ENCODE measurements around the gene ACTL9.

DNA sequence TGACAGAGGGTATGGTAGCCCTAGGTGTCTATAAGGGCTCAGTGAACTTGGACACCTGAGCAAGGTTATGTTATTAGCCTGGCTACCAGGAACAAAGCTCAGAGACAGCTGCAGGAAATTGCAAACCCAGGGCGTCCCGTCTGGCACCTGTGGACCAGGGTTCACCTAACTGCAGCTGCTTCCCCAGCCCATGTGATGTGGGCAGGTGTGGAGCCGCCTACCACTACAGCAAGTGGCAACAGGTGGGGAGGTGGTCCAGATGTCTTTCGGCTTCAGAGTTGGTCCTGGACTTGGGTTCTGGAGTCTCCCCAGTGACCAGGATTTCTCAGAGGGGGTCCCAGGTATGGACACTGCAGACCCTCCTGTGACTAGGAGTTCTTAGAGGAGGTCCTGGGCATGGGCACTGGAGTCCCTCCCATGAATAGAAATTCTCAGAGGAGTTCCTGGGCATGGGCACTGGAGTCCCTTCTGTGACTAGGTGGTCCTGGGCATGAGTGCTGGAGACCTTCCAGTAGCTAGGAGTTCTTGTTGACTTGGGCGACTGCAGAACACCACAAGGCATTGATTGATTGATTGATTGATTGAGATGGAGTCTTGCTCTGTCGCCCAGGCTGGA, 25.2 kb downstream of the ACTL9 start:
- TF ChIP-seq, protein P1, sequence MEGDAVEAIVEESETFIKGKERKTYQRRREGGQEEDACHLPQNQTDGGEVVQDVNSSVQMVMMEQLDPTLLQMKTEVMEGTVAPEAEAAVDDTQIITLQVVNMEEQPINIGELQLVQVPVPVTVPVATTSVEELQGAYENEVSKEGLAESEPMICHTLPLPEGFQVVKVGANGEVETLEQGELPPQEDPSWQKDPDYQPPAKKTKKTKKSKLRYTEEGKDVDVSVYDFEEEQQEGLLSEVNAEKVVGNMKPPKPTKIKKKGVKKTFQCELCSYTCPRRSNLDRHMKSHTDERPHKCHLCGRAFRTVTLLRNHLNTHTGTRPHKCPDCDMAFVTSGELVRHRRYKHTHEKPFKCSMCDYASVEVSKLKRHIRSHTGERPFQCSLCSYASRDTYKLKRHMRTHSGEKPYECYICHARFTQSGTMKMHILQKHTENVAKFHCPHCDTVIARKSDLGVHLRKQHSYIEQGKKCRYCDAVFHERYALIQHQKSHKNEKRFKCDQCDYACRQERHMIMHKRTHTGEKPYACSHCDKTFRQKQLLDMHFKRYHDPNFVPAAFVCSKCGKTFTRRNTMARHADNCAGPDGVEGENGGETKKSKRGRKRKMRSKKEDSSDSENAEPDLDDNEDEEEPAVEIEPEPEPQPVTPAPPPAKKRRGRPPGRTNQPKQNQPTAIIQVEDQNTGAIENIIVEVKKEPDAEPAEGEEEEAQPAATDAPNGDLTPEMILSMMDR (IDR thresholded peaks at IDR 0.05), result no peak
- TF ChIP-seq ZFX (IDR thresholded peaks at IDR 0.05; ENCODE audit: borderline replicate concordance), result no peak
